PFSK-1 (cell line): ENCODE measurements around the gene BDH1.

Experiments used
- FOXP2 ChIP-seq: optimal IDR thresholded peaks from 2 replicates; pipeline ENCODE3; 2011; ENCODE audit warnings: borderline replicate concordance, control low read depth, inconsistent platforms; ENCODE audit not compliant: insufficient read depth; ENCODE audit errors: extremely low read length, extremely low read depth
- POLR2AphosphoS5 ChIP-seq: IDR thresholded peaks from 2 replicates; pipeline ENCODE4 v1.6.1; 2012; ENCODE audit warnings: low read depth, mild to moderate bottlenecking, control low read depth, low read length, moderate library complexity
- SIN3A ChIP-seq: IDR thresholded peaks from 2 replicates; pipeline ENCODE4 v1.6.1; 2012; ENCODE audit warnings: mild to moderate bottlenecking, low read length, moderate library complexity, borderline replicate concordance; ENCODE audit not compliant: insufficient read depth
- TAF1 ChIP-seq: IDR thresholded peaks from 2 replicates; pipeline ENCODE4 v1.6.1; 2012; ENCODE audit warnings: low read length, control low read depth, borderline replicate concordance; ENCODE audit not compliant: insufficient read depth
- TF ChIP-seq, protein P1 (sequence below), 2 experiments: IDR thresholded peaks; 2 replicates each; pipeline versions ENCODE4 v1.6.1 to v1.8.0; 2011 to 2012; ENCODE audit warnings: low read depth in 2 of 2, low read length in 2 of 2, control low read depth in 1 of 2, inconsistent platforms in 1 of 2, mild to moderate bottlenecking in 1 of 2, moderate library complexity in 1 of 2; ENCODE audit not compliant: insufficient read depth in 1 of 2

The BDH1 gene

GRCh38 chr3:197484204-197484901 is 71.4 kb downstream of the BDH1 start:
- TF ChIP-seq FOXP2: no peak

GRCh38 chr3:197482001-197482400 is 73.8 kb downstream of the BDH1 start:
- TF ChIP-seq FOXP2: no peak
- TF ChIP-seq, protein P1, sequence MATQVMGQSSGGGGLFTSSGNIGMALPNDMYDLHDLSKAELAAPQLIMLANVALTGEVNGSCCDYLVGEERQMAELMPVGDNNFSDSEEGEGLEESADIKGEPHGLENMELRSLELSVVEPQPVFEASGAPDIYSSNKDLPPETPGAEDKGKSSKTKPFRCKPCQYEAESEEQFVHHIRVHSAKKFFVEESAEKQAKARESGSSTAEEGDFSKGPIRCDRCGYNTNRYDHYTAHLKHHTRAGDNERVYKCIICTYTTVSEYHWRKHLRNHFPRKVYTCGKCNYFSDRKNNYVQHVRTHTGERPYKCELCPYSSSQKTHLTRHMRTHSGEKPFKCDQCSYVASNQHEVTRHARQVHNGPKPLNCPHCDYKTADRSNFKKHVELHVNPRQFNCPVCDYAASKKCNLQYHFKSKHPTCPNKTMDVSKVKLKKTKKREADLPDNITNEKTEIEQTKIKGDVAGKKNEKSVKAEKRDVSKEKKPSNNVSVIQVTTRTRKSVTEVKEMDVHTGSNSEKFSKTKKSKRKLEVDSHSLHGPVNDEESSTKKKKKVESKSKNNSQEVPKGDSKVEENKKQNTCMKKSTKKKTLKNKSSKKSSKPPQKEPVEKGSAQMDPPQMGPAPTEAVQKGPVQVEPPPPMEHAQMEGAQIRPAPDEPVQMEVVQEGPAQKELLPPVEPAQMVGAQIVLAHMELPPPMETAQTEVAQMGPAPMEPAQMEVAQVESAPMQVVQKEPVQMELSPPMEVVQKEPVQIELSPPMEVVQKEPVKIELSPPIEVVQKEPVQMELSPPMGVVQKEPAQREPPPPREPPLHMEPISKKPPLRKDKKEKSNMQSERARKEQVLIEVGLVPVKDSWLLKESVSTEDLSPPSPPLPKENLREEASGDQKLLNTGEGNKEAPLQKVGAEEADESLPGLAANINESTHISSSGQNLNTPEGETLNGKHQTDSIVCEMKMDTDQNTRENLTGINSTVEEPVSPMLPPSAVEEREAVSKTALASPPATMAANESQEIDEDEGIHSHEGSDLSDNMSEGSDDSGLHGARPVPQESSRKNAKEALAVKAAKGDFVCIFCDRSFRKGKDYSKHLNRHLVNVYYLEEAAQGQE (IDR thresholded peaks at IDR 0.05; ENCODE audit: insufficient read depth in 1 of 2, low read depth in 2 of 2, low read length in 2 of 2): no peak
- no peak for TF ChIP-seq TAF1

DNA sequence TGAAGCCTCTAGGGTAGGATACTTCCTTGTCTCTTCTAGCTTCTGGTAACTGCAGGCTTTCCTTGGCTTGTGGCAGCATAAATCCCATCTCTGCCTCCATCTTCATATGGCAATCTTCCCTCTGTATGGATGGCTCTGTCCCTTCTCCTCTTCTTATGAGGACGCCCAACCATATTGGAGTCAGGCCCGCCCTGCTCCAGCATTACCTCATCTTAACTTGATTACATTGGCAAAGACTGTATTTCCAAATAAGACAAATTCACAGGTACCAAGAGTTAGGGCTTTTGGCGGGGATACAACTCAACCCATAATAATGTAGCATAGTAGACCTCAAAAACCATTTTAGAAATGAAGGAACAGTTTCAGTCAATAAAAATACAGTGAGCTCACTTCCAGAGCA is 75.4 kb downstream of the BDH1 start:
- TF ChIP-seq SIN3A: no peak
- no peak for TF ChIP-seq FOXP2
- TF ChIP-seq POLR2AphosphoS5: no peak
- TF ChIP-seq TAF1: no peak
- TF ChIP-seq, protein P1 (IDR thresholded peaks at IDR 0.05; ENCODE audit: insufficient read depth in 1 of 2, low read depth in 2 of 2, low read length in 2 of 2): no peak

GRCh38 chr3:197478746-197479668 is 76.8 kb downstream of the BDH1 start:
- TF ChIP-seq FOXP2: no peak
- TF ChIP-seq SIN3A: no peak
- TF ChIP-seq, protein P1 (IDR thresholded peaks at IDR 0.05; ENCODE audit: insufficient read depth in 1 of 2, low read depth in 2 of 2, low read length in 2 of 2): no peak
- TF ChIP-seq POLR2AphosphoS5: no peak
- no peak for TF ChIP-seq TAF1

DNA sequence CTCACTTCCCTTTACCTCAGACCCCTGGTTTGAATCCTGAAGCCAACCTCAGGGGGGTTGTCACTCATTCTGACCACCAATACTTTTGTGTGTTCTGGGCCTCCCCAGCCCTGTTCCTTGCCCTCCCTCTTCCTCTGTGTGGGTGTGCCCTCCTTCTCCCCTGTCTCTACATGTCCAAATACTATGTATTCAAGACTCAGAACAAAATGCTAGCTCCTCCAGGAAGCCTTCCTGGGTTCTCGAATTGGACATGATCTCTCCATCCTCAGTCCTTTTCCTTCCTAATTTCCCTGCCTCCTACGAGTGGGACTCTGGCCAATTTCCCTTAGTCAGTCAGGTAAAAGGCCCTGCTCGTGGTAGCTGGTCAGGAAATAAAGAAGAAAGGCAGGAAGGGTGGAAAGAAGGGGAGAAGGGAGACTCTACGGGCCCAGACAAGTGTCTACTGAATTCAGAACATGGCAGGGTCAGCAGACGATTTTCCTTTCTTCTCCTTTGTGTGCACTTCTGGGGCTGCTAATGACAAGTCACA is 79.7 kb downstream of the BDH1 start:
- TF ChIP-seq, protein P1 (IDR thresholded peaks at IDR 0.05; ENCODE audit: insufficient read depth in 1 of 2, low read depth in 2 of 2, low read length in 2 of 2): no peak
- TF ChIP-seq TAF1: no peak
- TF ChIP-seq POLR2AphosphoS5: no peak
- no peak for TF ChIP-seq SIN3A
- no peak for TF ChIP-seq FOXP2
